Neuronal stem cell (in vitro differentiated cells): ENCODE measurements around the gene MAGI1.

ENCODE experiments used
- DNase-seq: peaks from one replicate; pipeline ENCODE4 v3.0.0-alpha.2; 2013; ENCODE audit warnings: low spot score
- H2AFZ ChIP-seq: one replicate; pipeline ENCODE4 v1.6.1; 2013; ENCODE audit warnings: mild to moderate bottlenecking, low read length, inconsistent platforms
- H2AK5ac ChIP-seq: 2 replicates; pipeline ENCODE4 v1.6.1; 2013; ENCODE audit warnings: low read depth, mild to moderate bottlenecking, inconsistent platforms, low read length, moderate library complexity, mixed read lengths
- H2BK120ac ChIP-seq: 2 replicates; pipeline ENCODE4 v1.6.1; 2013; ENCODE audit warnings: low read depth, mild to moderate bottlenecking, inconsistent platforms, low read length, moderate library complexity, mixed read lengths
- H2BK12ac ChIP-seq: one replicate; pipeline ENCODE4 v1.6.1; 2013; ENCODE audit warnings: low read length, inconsistent platforms
- H2BK15ac ChIP-seq: 2 replicates; pipeline ENCODE4 v1.6.1; 2013; ENCODE audit warnings: mild to moderate bottlenecking, low read length, inconsistent platforms, mixed read lengths
- H2BK5ac ChIP-seq: one replicate; pipeline ENCODE4 v1.6.1; 2013; ENCODE audit warnings: inconsistent platforms, mild to moderate bottlenecking, low read length, moderate library complexity
- H3K14ac ChIP-seq: one replicate; pipeline ENCODE4 v1.6.1; 2013; ENCODE audit warnings: low read length, inconsistent platforms
- H3K18ac ChIP-seq: 2 replicates; pipeline ENCODE4 v1.6.1; 2013; ENCODE audit warnings: low read length, inconsistent platforms
- H3K23ac ChIP-seq: 2 replicates; pipeline ENCODE4 v1.6.1; 2013; ENCODE audit warnings: low read depth, mild to moderate bottlenecking, mixed read lengths, low read length, inconsistent platforms; ENCODE audit not compliant: poor library complexity
- H3K27ac ChIP-seq: replicated peaks from 3 replicates; pipeline ENCODE4 v1.5.1; 2013; ENCODE audit warnings: low read length, inconsistent platforms
- H3K27me3 ChIP-seq, 3 experiments: 2 replicates each; pipeline ENCODE4 v1.6.1; 2013; ENCODE audit warnings: low read length in 3 of 3, mild to moderate bottlenecking in 2 of 3, inconsistent platforms in 1 of 3, low read depth in 1 of 3, mixed read lengths in 1 of 3, moderate library complexity in 1 of 3; ENCODE audit not compliant: control insufficient read depth in 3 of 3, insufficient read depth in 3 of 3
- H3K36me3 ChIP-seq, 2 donors: replicated peaks in 1 of 2; 2 replicates each; pipeline ENCODE4 v1.6.1; 2013; ENCODE audit warnings: low read length in 2 of 2; ENCODE audit not compliant: control insufficient read depth in 2 of 2, insufficient read depth in 2 of 2
- H3K4ac ChIP-seq: 2 replicates; pipeline ENCODE4 v1.6.1; 2013; ENCODE audit warnings: inconsistent platforms, mild to moderate bottlenecking, low read length, moderate library complexity
- H3K4me1 ChIP-seq, 2 donors: 1 replicate in 1 of 2; 2 replicates in 1 of 2; pipeline ENCODE4 v1.6.1; 2013; ENCODE audit warnings: low read length in 2 of 2, low read depth in 1 of 2; ENCODE audit not compliant: control insufficient read depth in 2 of 2, insufficient read depth in 1 of 2
- H3K4me2 ChIP-seq: one replicate; pipeline ENCODE4 v1.6.1; 2013; ENCODE audit warnings: mild to moderate bottlenecking, low read length, inconsistent platforms; ENCODE audit not compliant: insufficient read depth, poor library complexity, severe bottlenecking
- H3K4me3 ChIP-seq, 2 donors: 2 replicates each; pipeline ENCODE4 v1.5.1; 2013; ENCODE audit warnings: low read length in 2 of 2, mild to moderate bottlenecking in 2 of 2, inconsistent platforms in 1 of 2, moderate library complexity in 1 of 2
- H3K79me1 ChIP-seq: one replicate; pipeline ENCODE4 v1.6.1; 2013; ENCODE audit warnings: low read depth, mild to moderate bottlenecking, inconsistent platforms, low read length, moderate library complexity
- H3K9ac ChIP-seq: one replicate; pipeline ENCODE4 v1.6.1; 2013; ENCODE audit warnings: mild to moderate bottlenecking, low read depth, low read length, inconsistent platforms; ENCODE audit not compliant: poor library complexity
- H3K9me3 ChIP-seq, 2 donors: replicated peaks in 1 of 2; 2 replicates each; pipeline versions ENCODE3 to v1.6.1; 2013; ENCODE audit warnings: low read length in 2 of 2, mild to moderate bottlenecking in 2 of 2, inconsistent platforms in 1 of 2, low read depth in 1 of 2, mixed read lengths in 1 of 2, moderate library complexity in 1 of 2; ENCODE audit not compliant: control insufficient read depth in 2 of 2, insufficient read depth in 1 of 2
- H4K8ac ChIP-seq: one replicate; pipeline ENCODE4 v1.6.1; 2013; ENCODE audit warnings: low read depth, mild to moderate bottlenecking, inconsistent platforms, low read length, moderate library complexity
- H4K91ac ChIP-seq: one replicate; pipeline ENCODE4 v1.6.1; 2013; ENCODE audit warnings: low read length, low read depth, mild to moderate bottlenecking, inconsistent platforms; ENCODE audit not compliant: poor library complexity
- WGBS, 2 donors: extraction: QIAGEN DNeasy Blood & Tissue Kit; methylation state at CpG; one replicate each; pipeline ENCODE4 v1.1.7; 2013; ENCODE audit warnings: missing lambda C conversion rate in 2 of 2, mixed read lengths in 1 of 2; ENCODE audit not compliant: insufficient read length in 2 of 2, insufficient replicate concordance in 1 of 2; ENCODE audit errors: extremely low coverage in 2 of 2; 5-methylcytosine and 5-hydroxymethylcytosine counted together

Gene MAGI1

DNA sequence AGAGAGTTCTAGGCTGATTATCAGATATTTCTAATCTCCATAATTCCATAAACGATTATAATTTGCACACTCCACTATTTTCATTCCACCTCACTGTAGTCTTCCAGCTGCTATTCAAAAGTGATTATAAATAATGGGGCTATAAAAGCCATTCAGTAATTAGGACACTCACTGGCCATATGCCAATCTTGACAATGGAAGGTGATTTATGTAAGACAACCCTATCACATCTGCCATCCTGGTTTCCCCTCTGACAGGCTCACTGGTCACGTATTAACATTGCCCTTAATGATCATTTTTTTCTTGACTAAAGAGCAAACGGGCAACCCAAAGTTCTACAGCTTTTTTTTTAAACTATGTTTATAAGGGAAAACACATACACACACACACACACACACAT, 402.4 kb downstream of the MAGI1 start:
- no peak overlapping the region for H2AK5ac ChIP-seq
- no peak overlapping the region for H2BK15ac ChIP-seq
- no peak overlapping the region for H2BK12ac ChIP-seq
- no peak overlapping the region for H4K91ac ChIP-seq
- no peak overlapping the region for H3K18ac ChIP-seq
- H3K4me2 ChIP-seq = no peak overlapping the region
- DNase-seq = no peak
- no peak overlapping the region for H3K14ac ChIP-seq
- H2BK120ac ChIP-seq = no peak overlapping the region
- no peak overlapping the region for H2BK5ac ChIP-seq
- no peak overlapping the region for H3K23ac ChIP-seq
- H3K9ac ChIP-seq = no peak overlapping the region
- H3K4ac ChIP-seq = no peak overlapping the region
- no peak overlapping the region for H2AFZ ChIP-seq
- H3K9me3 ChIP-seq = no peaks in the 10 kb centered on the region
- no peak overlapping the region for H3K27ac ChIP-seq
- no peaks in the 10 kb centered on the region for H3K27me3 ChIP-seq
- no peak overlapping the region for H3K4me3 ChIP-seq
- H3K79me1 ChIP-seq = no peaks in the 10 kb centered on the region
- peaks cover 0 to 6% of the 10 kb centered on the region in 2 donors for H3K4me1 ChIP-seq
- no peaks in the 10 kb centered on the region for H3K36me3 ChIP-seq
- no CpG with 5 or more reads among the region's 3 CpGs for WGBS, 2 donors
- H4K8ac ChIP-seq = no peak overlapping the region

DNA sequence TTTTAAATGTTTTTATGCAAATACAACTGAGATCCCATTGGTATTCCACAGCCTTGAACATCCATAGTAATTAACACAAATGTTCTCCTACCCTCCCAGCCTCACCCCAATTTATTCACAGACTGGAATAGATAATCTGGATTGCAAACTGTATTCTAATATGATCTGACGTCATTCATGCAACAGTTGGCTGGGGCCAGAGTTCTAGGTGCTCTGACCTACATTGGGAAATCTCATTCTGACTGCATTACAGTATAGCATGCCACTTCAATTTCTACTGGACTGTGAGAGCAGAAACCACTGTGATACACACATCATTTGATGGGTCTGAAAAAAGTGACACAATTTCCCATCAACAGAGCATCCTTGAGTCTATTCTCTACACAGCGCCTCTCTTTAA, 403.1 kb downstream of the MAGI1 start:
- Histone ChIP-seq H4K8ac (no peak overlapping the region), H3K79me1 (no peaks in the 10 kb centered on the region), H3K4me1 (peaks cover 0 to 2% of the 10 kb centered on the region in 2 donors), H3K4me3 (no peak overlapping the region), H3K23ac (no peak overlapping the region), H3K27me3 (no peaks in the 10 kb centered on the region), H3K36me3 (no peaks in the 10 kb centered on the region), H2AFZ (no peak overlapping the region), H2BK15ac (no peak overlapping the region), H3K9ac (no peak overlapping the region), H2AK5ac (no peak overlapping the region), H3K14ac (no peak overlapping the region), H3K27ac (no peak overlapping the region), H2BK12ac (no peak overlapping the region), H2BK120ac (no peak overlapping the region), H4K91ac (no peak overlapping the region), H3K4me2 (no peak overlapping the region), H3K18ac (no peak overlapping the region), H2BK5ac (no peak overlapping the region), H3K9me3 (no peaks in the 10 kb centered on the region), H3K4ac (no peak overlapping the region)
- DNase-seq = no peak
- no CpG with 5 or more reads among the region's 2 CpGs for WGBS, 2 donors

DNA sequence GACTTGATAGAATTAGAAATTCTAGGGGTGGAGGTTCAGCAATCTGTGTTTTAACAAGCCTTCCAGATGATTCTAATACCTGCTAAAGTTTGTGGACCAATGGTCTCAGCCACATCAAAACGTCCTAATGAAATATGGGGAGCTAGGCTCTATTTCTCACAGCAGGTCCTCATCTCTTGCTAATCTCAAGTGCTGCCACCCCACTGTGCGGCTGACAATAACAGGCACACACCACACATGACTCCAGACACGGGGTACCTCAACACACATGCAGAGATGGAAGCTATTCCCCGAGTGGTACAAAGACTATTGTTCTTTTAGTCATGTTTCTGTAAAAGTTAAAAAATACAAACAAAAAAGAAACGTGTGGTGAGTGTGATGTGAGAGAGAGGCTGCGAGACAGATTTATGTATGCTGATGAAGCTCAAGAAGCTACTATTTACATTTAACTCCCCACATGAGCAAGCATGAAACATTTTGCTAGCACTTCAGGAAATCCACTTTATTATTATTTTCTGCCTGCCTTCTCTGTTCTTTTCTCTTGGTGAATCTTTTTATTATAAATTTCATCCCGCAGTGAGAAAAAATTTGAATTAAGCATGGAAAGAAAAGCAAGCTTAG, 405.6 kb downstream of the MAGI1 start:
- DNase-seq = no peak
- H3K14ac ChIP-seq = no peak overlapping the region

DNA sequence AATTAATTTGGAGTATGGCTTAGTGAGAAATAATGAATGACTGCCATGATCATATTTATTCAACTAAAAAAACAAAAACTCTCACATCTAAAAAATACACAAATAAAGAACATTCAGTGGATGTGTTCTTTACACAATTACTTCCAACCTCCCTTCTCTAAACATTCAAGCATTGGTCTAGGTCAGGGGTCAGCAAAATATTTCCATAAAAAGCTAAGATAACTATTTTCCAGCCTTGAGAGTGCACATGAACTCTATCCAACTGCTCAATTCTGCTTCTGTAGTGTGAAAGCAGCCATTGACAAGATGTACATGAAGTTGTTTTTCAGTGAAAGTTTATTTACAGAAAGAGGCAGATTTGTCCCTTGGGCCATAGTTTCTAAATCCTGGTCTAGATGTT, 406.3 kb downstream of the MAGI1 start:
- H3K9ac ChIP-seq = no peak overlapping the region
- H2AK5ac ChIP-seq = no peak overlapping the region
- no peaks in the 10 kb centered on the region for H3K9me3 ChIP-seq
- no peaks in the 10 kb centered on the region for H3K79me1 ChIP-seq
- H2BK15ac ChIP-seq = no peak overlapping the region
- no peak overlapping the region for H2BK12ac ChIP-seq
- H3K23ac ChIP-seq = no peak overlapping the region
- H3K4ac ChIP-seq = no peak overlapping the region
- no peak overlapping the region for H3K4me2 ChIP-seq
- no peak overlapping the region for H3K27ac ChIP-seq
- H3K18ac ChIP-seq = no peak overlapping the region
- H2AFZ ChIP-seq = no peak overlapping the region
- H4K8ac ChIP-seq = no peak overlapping the region
- no peak for DNase-seq
- no peak overlapping the region for H2BK120ac ChIP-seq
- H4K91ac ChIP-seq = no peak overlapping the region
- H2BK5ac ChIP-seq = no peak overlapping the region
- no peaks in the 10 kb centered on the region for H3K27me3 ChIP-seq
- H3K4me1 ChIP-seq = peaks cover 0 to 4% of the 10 kb centered on the region in 2 donors
- no peak overlapping the region for H3K4me3 ChIP-seq
- no peak overlapping the region for H3K14ac ChIP-seq
- no peaks in the 10 kb centered on the region for H3K36me3 ChIP-seq

More for the DNA sequence above, 405.6 kb downstream of the MAGI1 start:
- Histone ChIP-seq H3K4ac (no peak overlapping the region), H3K23ac (no peak overlapping the region), H2BK12ac (no peak overlapping the region), H2BK120ac (no peak overlapping the region), H3K79me1 (no peaks in the 10 kb centered on the region), H3K27ac (no peak overlapping the region), H4K8ac (no peak overlapping the region), H3K18ac (no peak overlapping the region), H3K27me3 (no peaks in the 10 kb centered on the region), H3K4me1 (peaks cover 0 to 4% of the 10 kb centered on the region in 2 donors), H3K9ac (no peak overlapping the region), H3K36me3 (no peaks in the 10 kb centered on the region), H2AK5ac (no peak overlapping the region), H2BK15ac (no peak overlapping the region), H4K91ac (no peak overlapping the region), H2BK5ac (no peak overlapping the region), H3K4me3 (no peak overlapping the region), H3K4me2 (no peak overlapping the region), H3K9me3 (no peaks in the 10 kb centered on the region), H2AFZ (no peak overlapping the region)
- WGBS, 2 donors = no CpG with 5 or more reads among the region's 7 CpGs
